ENCODE measurements around the gene LMX1A. TPM values are rescaled to one million over a fixed set of nuclear protein-coding genes. Genes with fewer than 3 reads are reported as not detected.

The LMX1A gene
- total RNA-seq, 4 donors from 2014 or later, result 0.18 to 0.67 (median 0.38) TPM; not detected in 1

DNA sequence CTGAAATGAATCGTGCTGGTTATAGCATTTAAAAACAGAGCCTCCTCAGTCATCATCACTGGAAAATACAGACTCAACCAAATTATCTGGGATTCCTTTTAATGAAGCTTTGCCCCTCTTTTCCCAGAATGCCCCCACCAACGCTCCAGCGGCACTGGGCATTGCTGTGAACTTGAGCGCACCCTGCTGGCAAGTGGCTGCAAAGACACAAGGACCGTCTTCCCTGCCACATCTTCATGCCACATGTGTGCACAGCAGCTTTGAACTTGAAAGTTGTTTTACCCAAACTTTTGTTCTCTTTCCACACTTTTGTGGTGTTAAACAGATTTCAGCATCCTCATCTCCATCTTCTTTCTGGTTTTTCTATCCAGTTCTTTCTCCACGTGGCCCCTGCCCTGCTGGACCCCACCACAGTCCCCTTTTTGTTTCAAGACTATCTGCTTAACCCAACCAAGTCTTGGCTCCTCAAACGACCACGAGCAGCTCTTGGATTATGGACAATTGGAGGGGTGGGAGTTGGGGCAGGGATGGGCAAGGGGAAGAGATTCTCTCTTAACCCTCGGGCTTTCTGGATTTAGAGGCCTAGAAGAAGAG is 12.8 kb upstream of the LMX1A start:
- Histone ChIP-seq H3K27me3 (peaks cover 0 to 72% (median 0%) of the 10 kb centered on the region in 4 donors), H3K9me3 (no peaks in the 10 kb centered on the region), H3K4me1 (peaks cover 0 to 13% (median 11%) of the 10 kb centered on the region in 3 donors), H3K36me3 (no peaks in the 10 kb centered on the region), H3K4me3 (no peak overlapping the region), H3K27ac (no peak overlapping the region)
- intact Hi-C loops (cut with DNase I), result loop anchor here (5.0 kb wide), 2 partner anchors 112 to 222 kb away; no protein-coding TSS in a partner anchor
- no peak for DNase-seq
- WGBS, 2 donors, result 21 to 25% methylated on average over 7 to 8 of the region's 9 CpGs
- TF ChIP-seq POLR2A (IDR thresholded peaks at IDR 0.05), result no peak
- TF ChIP-seq, protein P1, sequence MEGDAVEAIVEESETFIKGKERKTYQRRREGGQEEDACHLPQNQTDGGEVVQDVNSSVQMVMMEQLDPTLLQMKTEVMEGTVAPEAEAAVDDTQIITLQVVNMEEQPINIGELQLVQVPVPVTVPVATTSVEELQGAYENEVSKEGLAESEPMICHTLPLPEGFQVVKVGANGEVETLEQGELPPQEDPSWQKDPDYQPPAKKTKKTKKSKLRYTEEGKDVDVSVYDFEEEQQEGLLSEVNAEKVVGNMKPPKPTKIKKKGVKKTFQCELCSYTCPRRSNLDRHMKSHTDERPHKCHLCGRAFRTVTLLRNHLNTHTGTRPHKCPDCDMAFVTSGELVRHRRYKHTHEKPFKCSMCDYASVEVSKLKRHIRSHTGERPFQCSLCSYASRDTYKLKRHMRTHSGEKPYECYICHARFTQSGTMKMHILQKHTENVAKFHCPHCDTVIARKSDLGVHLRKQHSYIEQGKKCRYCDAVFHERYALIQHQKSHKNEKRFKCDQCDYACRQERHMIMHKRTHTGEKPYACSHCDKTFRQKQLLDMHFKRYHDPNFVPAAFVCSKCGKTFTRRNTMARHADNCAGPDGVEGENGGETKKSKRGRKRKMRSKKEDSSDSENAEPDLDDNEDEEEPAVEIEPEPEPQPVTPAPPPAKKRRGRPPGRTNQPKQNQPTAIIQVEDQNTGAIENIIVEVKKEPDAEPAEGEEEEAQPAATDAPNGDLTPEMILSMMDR (IDR thresholded peaks at IDR 0.05), result peak; percentile 48 to 87 (median 76)

DNA sequence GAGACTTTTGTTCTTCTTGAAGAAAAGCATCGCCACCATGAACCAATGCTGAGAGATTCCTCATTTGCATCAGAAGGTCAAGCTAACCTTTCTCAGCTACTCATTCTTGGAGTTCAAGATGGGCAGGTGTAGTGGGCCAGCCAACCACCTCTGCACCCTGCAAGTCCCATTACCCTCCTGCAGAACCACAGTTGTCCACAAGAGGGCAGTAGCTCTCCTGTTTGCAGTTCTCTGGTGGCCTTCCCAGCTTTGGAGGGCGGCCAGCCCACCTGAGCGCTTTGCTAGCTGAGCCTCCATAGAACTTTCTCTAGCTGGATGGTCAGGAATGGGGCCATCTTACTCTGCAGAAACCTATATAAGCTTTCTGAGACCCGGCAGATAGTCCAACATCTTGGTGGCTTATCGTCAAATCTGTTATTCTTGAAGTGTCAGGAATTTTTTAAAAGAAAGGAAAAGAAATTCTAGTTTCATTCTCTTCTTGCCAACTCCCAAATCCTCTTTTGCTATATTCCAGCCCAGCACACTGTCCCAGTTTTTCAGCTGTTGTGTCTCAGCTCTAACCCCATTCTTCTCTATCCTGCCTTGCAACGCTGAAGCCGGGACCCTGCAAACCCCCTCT is 11.0 kb upstream of the LMX1A start:
- TF ChIP-seq, protein P1 (IDR thresholded peaks at IDR 0.05), result peak; percentile 77 to 97 (median 88)
- TF ChIP-seq POLR2A (IDR thresholded peaks at IDR 0.05), result no peak
- Histone ChIP-seq H3K27me3 (peaks cover 0 to 60% (median 0%) of the 10 kb centered on the region in 4 donors), H3K4me1 (peaks cover 0 to 16% (median 11%) of the 10 kb centered on the region in 3 donors), H3K4me3 (no peak overlapping the region), H3K9me3 (no peaks in the 10 kb centered on the region), H3K27ac (no peak overlapping the region), H3K36me3 (no peaks in the 10 kb centered on the region)
- no peak for DNase-seq
- WGBS, 2 donors, result 40 to 46% methylated on average over 7 of the region's 7 CpGs
- intact Hi-C loops (cut with DNase I), result loop anchor here (5.0 kb wide), 2 partner anchors 110 to 220 kb away; no protein-coding TSS in a partner anchor

DNA sequence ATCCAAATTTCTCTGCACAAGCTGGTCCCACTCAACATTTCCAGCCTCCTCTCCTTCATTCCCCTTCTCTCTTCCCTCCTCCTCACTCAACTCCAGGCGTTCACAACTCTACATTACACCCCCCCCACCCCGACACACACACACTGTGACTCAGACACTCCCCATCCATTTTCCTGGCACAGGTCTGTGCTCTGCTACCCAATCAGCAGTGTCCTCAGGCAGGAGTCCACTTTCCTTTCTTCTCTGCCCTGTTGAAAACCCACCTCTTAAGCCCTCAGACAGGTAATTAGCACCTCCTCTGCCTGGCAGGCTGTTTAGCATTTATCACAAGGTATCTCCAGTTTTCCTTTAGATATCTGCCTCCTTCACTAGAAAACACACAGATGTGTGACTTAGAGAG is 8.8 kb upstream of the LMX1A start:
- Histone ChIP-seq H3K27ac (peak overlapping the region in 2 of 4 donors; percentile 21 to 55), H3K36me3 (no peaks in the 10 kb centered on the region), H3K9me3 (no peaks in the 10 kb centered on the region), H3K4me3 (no peak overlapping the region), H3K4me1 (peaks cover 0 to 16% (median 11%) of the 10 kb centered on the region in 3 donors), H3K27me3 (peaks cover 0 to 64% (median 0%) of the 10 kb centered on the region in 4 donors)
- intact Hi-C loops (cut with DNase I), result loop anchor here (5.0 kb wide), 2 partner anchors 108 to 218 kb away; no protein-coding TSS in a partner anchor
- no peak for DNase-seq
- TF ChIP-seq, protein P1 (IDR thresholded peaks at IDR 0.05), result no peak
- no peak for TF ChIP-seq POLR2A (IDR thresholded peaks at IDR 0.05)
- WGBS, 2 donors, result 12 to 28% methylated on average over 2 of the region's 2 CpGs

DNA sequence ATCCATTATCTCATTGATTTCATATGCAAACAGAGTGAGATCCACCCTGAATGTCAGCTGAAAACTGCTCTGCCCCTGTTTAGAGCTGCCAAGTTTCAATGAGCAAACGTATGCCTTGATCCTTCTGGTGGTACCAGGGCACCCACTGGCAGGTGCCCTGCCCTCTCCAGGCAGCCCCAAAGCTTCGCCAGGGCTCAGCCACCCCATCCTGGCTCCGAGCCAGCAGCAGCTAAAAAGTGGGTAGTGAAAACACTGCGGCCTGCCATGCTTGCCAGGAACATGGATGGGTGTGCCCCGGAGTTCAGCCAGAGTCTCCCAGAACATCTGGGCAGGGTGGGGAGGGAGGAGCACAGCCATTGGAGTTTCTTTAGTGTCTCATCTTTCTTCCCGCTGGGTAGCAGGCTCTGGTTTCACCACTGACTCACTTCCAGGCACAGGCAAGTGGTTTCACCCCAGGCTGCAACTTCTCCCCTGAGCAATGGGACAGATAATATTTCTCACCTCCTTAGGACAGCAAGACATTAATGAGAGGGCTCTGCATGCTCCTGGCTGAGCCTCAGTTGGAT is 8.1 kb upstream of the LMX1A start:
- no peak for DNase-seq
- H3K27ac ChIP-seq, result peak overlapping the region in 2 of 4 donors; percentile 30 to 55
- no peaks in the 10 kb centered on the region for H3K9me3 ChIP-seq
- intact Hi-C loops (cut with DNase I), result loop anchor here (5.0 kb wide), 2 partner anchors 107 to 217 kb away; no protein-coding TSS in a partner anchor
- 6 to 17% methylated on average over 2 to 5 of the region's 6 CpGs for WGBS, 2 donors
- TF ChIP-seq, protein P1 (IDR thresholded peaks at IDR 0.05), result no peak
- TF ChIP-seq POLR2A (IDR thresholded peaks at IDR 0.05), result no peak
- peaks cover 0 to 16% (median 11%) of the 10 kb centered on the region in 3 donors for H3K4me1 ChIP-seq
- H3K27me3 ChIP-seq, result peaks cover 0 to 64% (median 0%) of the 10 kb centered on the region in 4 donors
- no peak overlapping the region for H3K4me3 ChIP-seq
- H3K36me3 ChIP-seq, result no peaks in the 10 kb centered on the region

DNA sequence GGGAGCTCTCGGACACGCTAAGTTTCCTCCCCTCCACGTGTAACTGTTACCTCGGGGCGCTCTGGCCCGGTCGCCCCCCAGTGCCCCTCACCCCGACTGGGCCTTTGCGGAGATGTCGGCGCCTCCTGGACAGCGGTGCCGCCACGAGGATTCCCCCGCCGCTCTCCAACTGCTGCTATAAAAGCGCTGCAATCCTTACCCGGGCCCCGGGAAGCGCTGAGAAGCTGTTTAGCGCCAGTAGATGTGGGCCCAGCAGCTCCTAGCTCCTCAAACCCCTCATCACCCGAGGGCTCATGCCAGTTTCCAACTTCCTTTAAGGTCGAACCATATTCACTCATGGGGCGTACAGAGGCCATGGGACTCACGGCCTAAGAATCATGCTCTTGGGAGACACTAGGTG is 361 bp upstream of the LMX1A start:
- H3K4me1 ChIP-seq, result peaks cover 27 to 51% (median 36%) of the 10 kb centered on the region in 3 donors
- H3K27me3 ChIP-seq, result peaks cover 24 to 95% (median 39%) of the 10 kb centered on the region in 4 donors
- intact Hi-C loops (cut with DNase I), result no loop called here
- DNase-seq, result no peak
- no peak overlapping the region for H3K27ac ChIP-seq
- H3K9me3 ChIP-seq, result no peaks in the 10 kb centered on the region
- 67% methylated on average over 5 to 6 of the region's 25 CpGs for WGBS, 2 donors
- H3K36me3 ChIP-seq, result no peaks in the 10 kb centered on the region
- peak overlapping the region in 2 of 4 donors; percentile 47 to 64 for H3K4me3 ChIP-seq
- TF ChIP-seq POLR2A (IDR thresholded peaks at IDR 0.05), result no peak
- TF ChIP-seq, protein P1 (IDR thresholded peaks at IDR 0.05), result no peak

Data from esophagus squamous epithelium (tissue), 5 donors.